ENCODE results near the gene TST. TPM values are rescaled to one million over a fixed set of nuclear protein-coding genes. Genes with fewer than 3 reads are reported as not detected.

The TST gene
- polyA plus RNA-seq, 1 donor (not counting 4 experiments of a cell fraction or from before 2014, with no cell fraction given): 19.9 TPM

GRCh38 chr22:36963302-36963701 lies 55.9 kb downstream of the TST start:
- no peaks in the 10 kb centered on the region for H3K4me1 ChIP-seq (ENCODE audit: control insufficient read depth, extremely low read depth, insufficient read depth, low read length)
- H3K27ac ChIP-seq (ENCODE audit: control insufficient read depth, insufficient read depth, low read length): no peak overlapping the region
- H3K27me3 ChIP-seq (ENCODE audit: control insufficient read depth, extremely low read depth, insufficient read depth, low read length): peaks cover 7% of the 10 kb centered on the region
- dilution Hi-C loops (cut with MboI; ENCODE audit: extremely low pct_ligation_motif_present, low sequenced_read_pairs): no loop called here
- H3K4me3 ChIP-seq (ENCODE audit: control insufficient read depth in 2 of 3, extremely low read depth in 1 of 3, insufficient read depth in 2 of 3, low read depth in 1 of 3, low read length in 3 of 3): no peak overlapping the region
- no peaks in the 10 kb centered on the region for H3K9me3 ChIP-seq (ENCODE audit: control insufficient read depth, low read depth, low read length)
- H3K4me2 ChIP-seq (ENCODE audit: control insufficient read depth, extremely low read depth, insufficient read depth, low read depth, low read length): no peak overlapping the region
- H3K36me3 ChIP-seq (ENCODE audit: control insufficient read depth in 2 of 2, extremely low read depth in 1 of 2, insufficient read depth in 2 of 2, low read length in 2 of 2): no peaks in the 10 kb centered on the region
- no peak for TF ChIP-seq EZH2 (IDR thresholded peaks at IDR 0.05; ENCODE audit: low read length)
- TF ChIP-seq CTCF (optimal IDR thresholded peaks at IDR 0.05 in 1 of 3, IDR thresholded peaks at IDR 0.05 in 1 of 3, conservative IDR thresholded peaks at IDR 0.05 in 1 of 3; ENCODE audit: extremely low read depth in 1 of 3, insufficient read depth in 2 of 3, low read length in 3 of 3): no peak
- no peak overlapping the region for H3K9ac ChIP-seq (ENCODE audit: control insufficient read depth, extremely low read depth, insufficient read depth, low read length)
- no peaks in the 10 kb centered on the region for H3K9me1 ChIP-seq (ENCODE audit: control insufficient read depth, extremely low read depth, insufficient read depth, low read length)
- peak overlapping the region; percentile 20 for H2AFZ ChIP-seq (ENCODE audit: control insufficient read depth, low read length)
- DNase-seq (ENCODE audit: low read depth, low spot score): no peak
- H4K20me1 ChIP-seq (ENCODE audit: control insufficient read depth, extremely low read depth, insufficient read depth, low read length): no peaks in the 10 kb centered on the region
- FAIRE-seq: no peak
- H3K79me2 ChIP-seq (ENCODE audit: control insufficient read depth, insufficient read depth, low read length): no peaks in the 10 kb centered on the region

GRCh38 chr22:36961626-36962025 lies 57.6 kb downstream of the TST start:
- Histone ChIP-seq H3K27ac (ENCODE audit: control insufficient read depth, insufficient read depth, low read length) (no peak overlapping the region), H3K9ac (ENCODE audit: control insufficient read depth, extremely low read depth, insufficient read depth, low read length) (no peak overlapping the region), H3K9me3 (ENCODE audit: control insufficient read depth, low read depth, low read length) (no peaks in the 10 kb centered on the region), H3K4me2 (ENCODE audit: control insufficient read depth, extremely low read depth, insufficient read depth, low read depth, low read length) (no peak overlapping the region), H3K27me3 (ENCODE audit: control insufficient read depth, extremely low read depth, insufficient read depth, low read length) (peaks cover 7% of the 10 kb centered on the region), H3K36me3 (ENCODE audit: control insufficient read depth in 2 of 2, extremely low read depth in 1 of 2, insufficient read depth in 2 of 2, low read length in 2 of 2) (no peaks in the 10 kb centered on the region), H3K4me1 (ENCODE audit: control insufficient read depth, extremely low read depth, insufficient read depth, low read length) (no peaks in the 10 kb centered on the region), H3K9me1 (ENCODE audit: control insufficient read depth, extremely low read depth, insufficient read depth, low read length) (no peaks in the 10 kb centered on the region), H2AFZ (ENCODE audit: control insufficient read depth, low read length) (no peak overlapping the region), H3K4me3 (ENCODE audit: control insufficient read depth in 2 of 3, extremely low read depth in 1 of 3, insufficient read depth in 2 of 3, low read depth in 1 of 3, low read length in 3 of 3) (no peak overlapping the region), H4K20me1 (ENCODE audit: control insufficient read depth, extremely low read depth, insufficient read depth, low read length) (no peaks in the 10 kb centered on the region), H3K79me2 (ENCODE audit: control insufficient read depth, insufficient read depth, low read length) (no peaks in the 10 kb centered on the region)
- FAIRE-seq: no peak
- no peak for TF ChIP-seq EZH2 (IDR thresholded peaks at IDR 0.05; ENCODE audit: low read length)
- TF ChIP-seq CTCF (optimal IDR thresholded peaks at IDR 0.05 in 1 of 3, IDR thresholded peaks at IDR 0.05 in 1 of 3, conservative IDR thresholded peaks at IDR 0.05 in 1 of 3; ENCODE audit: extremely low read depth in 1 of 3, insufficient read depth in 2 of 3, low read length in 3 of 3): no peak
- dilution Hi-C loops (cut with MboI; ENCODE audit: extremely low pct_ligation_motif_present, low sequenced_read_pairs): no loop called here
- DNase-seq (ENCODE audit: low read depth, low spot score): no peak

Small RNA genes within 50 kb of the gene (small RNA-seq; reads per million reads assigned to genes)
- gene RF00019 (ENCODE audit: insufficient read length in 3 of 3, low read depth in 3 of 3, low replicate concordance in 1 of 3): 0 reads per million in 3 experiments

Other genes with a start within 250 kb of the TST start
- 11.5 to 19.2 TPM (median 18.5 TPM) in 3 replicates for gene IFT27, start 243.3 kb downstream of the TST start, polyA plus RNA-seq
- gene PVALB, start 202.4 kb downstream of the TST start, polyA plus RNA-seq: not detected in 3 replicates
- 0.37 to 0.42 TPM in 2 of 3 replicates, not detected in the other for gene NCF4, start 158.4 kb downstream of the TST start, polyA plus RNA-seq
- gene CSF2RB, start 105.8 kb downstream of the TST start, polyA plus RNA-seq: 0.02 to 0.08 TPM (median 0.08 TPM) in 3 replicates
- 23.5 to 37.9 TPM (median 27.8 TPM) in 3 replicates for gene MPST, start 295 bp upstream of the TST start, polyA plus RNA-seq
- gene KCTD17, start 32.3 kb upstream of the TST start, polyA plus RNA-seq: 16.3 to 22.6 TPM (median 18.6 TPM) in 3 replicates
- gene TMPRSS6, start 90.3 kb upstream of the TST start, polyA plus RNA-seq: not detected in 3 replicates
- 0.08 to 0.24 TPM (median 0.12 TPM) in 3 replicates for gene IL2RB, start 130.5 kb upstream of the TST start, polyA plus RNA-seq
- gene C1QTNF6, start 168.8 kb upstream of the TST start, polyA plus RNA-seq: 17.1 to 28.2 TPM (median 25.4 TPM) in 3 replicates
- not detected in 3 replicates for gene SSTR3, start 193.0 kb upstream of the TST start, polyA plus RNA-seq
- 71.9 to 128 TPM (median 78.6 TPM) in 3 replicates for gene RAC2, start 224.8 kb upstream of the TST start, polyA plus RNA-seq